Esophagus muscularis mucosa (tissue), 3 donors: ENCODE results near the gene FTO.

ENCODE experiments used
- POLR2A ChIP-seq: fragments of 450-650 bp; IDR thresholded peaks from one replicate; pipeline ENCODE4 v1.6.1; 2017; ENCODE audit warnings: antibody characterized with exemption, moderate library complexity, mild to moderate bottlenecking, low read depth
- TF ChIP-seq, protein P1 (sequence below), 3 experiments: fragments of 200-600 bp in 2 of 3; fragments of 450-650 bp in 1 of 3; sonication (generic) in 2 of 3; IDR thresholded peaks; one replicate each; pipeline ENCODE4 v1.5.1; 2017 to 2019; ENCODE audit warnings: antibody characterized with exemption in 3 of 3, mild to moderate bottlenecking in 2 of 3, moderate library complexity in 1 of 3

- TF ChIP-seq, protein P1, sequence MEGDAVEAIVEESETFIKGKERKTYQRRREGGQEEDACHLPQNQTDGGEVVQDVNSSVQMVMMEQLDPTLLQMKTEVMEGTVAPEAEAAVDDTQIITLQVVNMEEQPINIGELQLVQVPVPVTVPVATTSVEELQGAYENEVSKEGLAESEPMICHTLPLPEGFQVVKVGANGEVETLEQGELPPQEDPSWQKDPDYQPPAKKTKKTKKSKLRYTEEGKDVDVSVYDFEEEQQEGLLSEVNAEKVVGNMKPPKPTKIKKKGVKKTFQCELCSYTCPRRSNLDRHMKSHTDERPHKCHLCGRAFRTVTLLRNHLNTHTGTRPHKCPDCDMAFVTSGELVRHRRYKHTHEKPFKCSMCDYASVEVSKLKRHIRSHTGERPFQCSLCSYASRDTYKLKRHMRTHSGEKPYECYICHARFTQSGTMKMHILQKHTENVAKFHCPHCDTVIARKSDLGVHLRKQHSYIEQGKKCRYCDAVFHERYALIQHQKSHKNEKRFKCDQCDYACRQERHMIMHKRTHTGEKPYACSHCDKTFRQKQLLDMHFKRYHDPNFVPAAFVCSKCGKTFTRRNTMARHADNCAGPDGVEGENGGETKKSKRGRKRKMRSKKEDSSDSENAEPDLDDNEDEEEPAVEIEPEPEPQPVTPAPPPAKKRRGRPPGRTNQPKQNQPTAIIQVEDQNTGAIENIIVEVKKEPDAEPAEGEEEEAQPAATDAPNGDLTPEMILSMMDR (IDR thresholded peaks at IDR 0.05): no peak
- no peak for TF ChIP-seq POLR2A
Observed at GRCh38 chr16:54177862-54178477, 474.0 kb downstream of the FTO start.
